K562 (cell line): ENCODE data around the gene CD4. TPM values are rescaled to one million over a fixed set of nuclear protein-coding genes. Genes with fewer than 3 reads are reported as not detected.
A peak's percentile ranks its signal among the peaks of the same experiment; 100 is the strongest.

Source experiments
- ARNT ChIP-seq, 2 experiments: fragments of 450-650 bp; IDR thresholded peaks; 2 replicates each; pipeline ENCODE4 v1.6.1; 2016; ENCODE audit warnings: mild to moderate bottlenecking in 1 of 2
- EGR1 ChIP-seq: fragments of 450-650 bp; conservative IDR thresholded peaks from 2 replicates; pipeline ENCODE4 v1.6.1; 2017; ENCODE audit warnings: mild to moderate bottlenecking
- PCBP1 ChIP-seq: fragments of 200-400 bp; formaldehyde crosslinking; IDR thresholded peaks from 2 replicates; pipeline ENCODE4 v1.6.1; 2018; ENCODE audit warnings: mild to moderate bottlenecking, low read depth, low read length; ENCODE audit not compliant: poor library complexity, severe bottlenecking
- RB1 ChIP-seq: fragments of 450-650 bp; IDR thresholded peaks from 2 replicates; pipeline ENCODE4 v1.6.1; 2017; ENCODE audit warnings: low read depth, mild to moderate bottlenecking
- SMARCA4 ChIP-seq: fragments of 450-650 bp; IDR thresholded peaks from 2 replicates; pipeline ENCODE4 v1.6.1; 2016
- ZBTB40 ChIP-seq, 2 experiments: fragments of 450-650 bp in 1 of 2; sonication (generic) in 1 of 2; formaldehyde crosslinking in 1 of 2; IDR thresholded peaks; 2 replicates each; pipeline versions ENCODE4 v1.7.1 to v1.9.0; 2016 to 2022; ENCODE audit warnings: inconsistent platforms in 1 of 2, mild to moderate bottlenecking in 1 of 2, missing genetic modification reagents in 1 of 2
- ZFX ChIP-seq: sonication (generic); formaldehyde crosslinking; IDR thresholded peaks from 2 replicates; pipeline ENCODE4 v1.8.0; 2022; ENCODE audit warnings: mild to moderate bottlenecking, missing genetic modification reagents, moderate library complexity
- polyA plus RNA-seq, 8 experiments: library from polyadenylated mRNA; depleted of rRNA in 4 of 8; stranded (reverse) in 5 of 8; unstranded in 3 of 8; fragments of >200 nt; fragmentation: Nextera tagmentation in 2 of 8; fragmentation: Illumina TruSeq in 1 of 8; extraction: Ambion mirVana in 2 of 8; extraction: Trizol in 1 of 8; gene quantifications; 2 replicates each; pipeline versions ENCODE4 v1.2.1 to v1.2.3, GENCODE V29; 2011 to 2014; ENCODE audit warnings: inconsistent platforms in 1 of 8, missing spikeins in 1 of 8
- total RNA-seq, 7 experiments: library from RNA; depleted of rRNA in 6 of 7; stranded (reverse); fragments of >200 nt in 6 of 7; fragmentation: Illumina TruSeq in 2 of 7; extraction: Trizol in 2 of 7; gene quantifications; 2 replicates each; pipeline versions ENCODE4 v1.2.1 to v1.2.3, GENCODE V29; 2011 to 2021; ENCODE audit warnings: low replicate concordance in 1 of 7
- TF ChIP-seq, protein P1 (sequence below), 2 experiments: fragments of 450-650 bp; IDR thresholded peaks; 2 replicates each; pipeline ENCODE4 v1.6.1; 2016

The CD4 gene
- total and polyA plus RNA-seq, 9 of the 15 experiments (the other 6 are each of a cell fraction or from before 2014, with no cell fraction given): 0.06 to 0.27 (median 0.09) TPM; not detected in 5

DNA sequence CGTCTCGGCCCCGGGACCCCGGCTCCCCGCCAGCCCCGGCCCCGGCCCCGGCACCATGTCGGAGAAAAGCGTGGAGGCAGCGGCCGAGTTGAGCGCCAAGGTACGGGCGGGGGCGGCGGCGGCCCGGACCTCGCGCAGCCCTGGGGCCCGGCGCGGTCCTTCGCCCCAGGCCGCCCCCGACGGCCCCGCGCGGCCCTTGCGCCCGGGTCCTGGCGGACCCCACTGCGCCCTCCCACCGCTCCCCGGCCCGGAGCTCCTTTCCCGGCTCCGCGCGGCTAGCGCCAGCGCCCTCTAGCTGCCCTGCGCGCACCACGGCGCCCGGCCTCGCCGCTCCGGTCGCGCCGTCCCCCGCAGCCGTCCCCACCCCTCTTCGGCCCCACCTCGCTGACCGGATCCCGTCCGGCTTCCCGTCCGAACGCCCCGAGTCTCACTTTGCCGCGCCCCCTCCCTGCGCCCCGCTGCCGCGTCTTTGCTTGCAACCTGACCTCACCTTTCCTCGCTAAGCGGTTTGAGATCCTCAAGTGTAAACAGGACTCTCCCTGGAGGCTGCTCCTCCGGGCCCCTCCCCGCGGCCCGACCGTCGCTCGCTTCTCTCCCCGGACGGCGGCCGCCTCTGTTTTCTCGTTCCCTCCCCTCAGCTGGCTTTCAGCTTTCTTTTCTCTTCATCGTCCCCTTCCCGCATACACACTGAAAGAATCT lies 22.5 kb upstream of the CD4 start (continued):
- TF ChIP-seq ZBTB40 (IDR thresholded peaks at IDR 0.05) (peak; percentile 37; the same call in 1 of the 2 replicates), ZBTB40 (CRISPR knock-in tag; IDR thresholded peaks at IDR 0.05) (no peak), ARNT (IDR thresholded peaks at IDR 0.05) (no peak), EGR1 (peak; percentile 41), SMARCA4 (no peak), ZFX (CRISPR knock-in tag) (no peak; the same call in 1 of the 2 replicates), RB1 (peak; percentile 85; the same call in 1 of the 2 replicates), PCBP1 (no peak)
- TF ChIP-seq, protein P1, sequence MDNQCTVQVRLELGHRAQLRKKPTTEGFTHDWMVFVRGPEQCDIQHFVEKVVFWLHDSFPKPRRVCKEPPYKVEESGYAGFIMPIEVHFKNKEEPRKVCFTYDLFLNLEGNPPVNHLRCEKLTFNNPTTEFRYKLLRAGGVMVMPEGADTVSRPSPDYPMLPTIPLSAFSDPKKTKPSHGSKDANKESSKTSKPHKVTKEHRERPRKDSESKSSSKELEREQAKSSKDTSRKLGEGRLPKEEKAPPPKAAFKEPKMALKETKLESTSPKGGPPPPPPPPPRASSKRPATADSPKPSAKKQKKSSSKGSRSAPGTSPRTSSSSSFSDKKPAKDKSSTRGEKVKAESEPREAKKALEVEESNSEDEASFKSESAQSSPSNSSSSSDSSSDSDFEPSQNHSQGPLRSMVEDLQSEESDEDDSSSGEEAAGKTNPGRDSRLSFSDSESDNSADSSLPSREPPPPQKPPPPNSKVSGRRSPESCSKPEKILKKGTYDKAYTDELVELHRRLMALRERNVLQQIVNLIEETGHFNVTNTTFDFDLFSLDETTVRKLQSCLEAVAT (IDR thresholded peaks at IDR 0.05): peak in 1 of 2 experiments; percentile 72; a peak in 1 of 4 replicates
